Right lobe of liver (tissue), 6 donors: ENCODE data around the gene IGF1R. TPM values are rescaled to one million over a fixed set of nuclear protein-coding genes. Genes with fewer than 3 reads are reported as not detected.
A peak's percentile ranks its signal among the peaks of the same experiment; 100 is the strongest.

Experiments used
- ATAC-seq, 4 donors: fragments of 200-7000 bp; cut with Tn5 transposase; one replicate each; pipeline ENCODE4 v1.9.1; 2020; ENCODE audit warnings: mild to moderate bottlenecking in 4 of 4, moderate library complexity in 4 of 4
- DNase-seq, 3 donors: peaks; one replicate each; pipeline ENCODE4 v3.0.0-alpha.2; 2020
- H3K27ac ChIP-seq, 3 donors: fragments of 200-600 bp; one replicate each; pipeline ENCODE4 v1.8.0; 2022
- H3K27me3 ChIP-seq, 2 donors: fragments of 200-600 bp; one replicate each; pipeline ENCODE4 v1.8.0; 2022
- H3K36me3 ChIP-seq, 4 donors: fragments of 200-600 bp; sonication (generic) in 1 of 4; one replicate each; pipeline versions ENCODE4 v1.5.1 to v1.8.0; 2017 to 2022; ENCODE audit warnings: control low read depth in 1 of 4
- H3K4me1 ChIP-seq, 4 donors: fragments of 200-600 bp; sonication (generic) in 1 of 4; one replicate each; pipeline versions ENCODE4 v1.5.1 to v1.8.0; 2017 to 2022; ENCODE audit warnings: control low read depth in 1 of 4
- H3K4me3 ChIP-seq, 3 donors: fragments of 200-600 bp; one replicate each; pipeline ENCODE4 v1.8.0; 2022
- H3K9me3 ChIP-seq, 4 donors: fragments of 200-600 bp; sonication (generic) in 1 of 4; one replicate each; pipeline versions ENCODE4 v1.5.1 to v1.8.0; 2017 to 2022; ENCODE audit warnings: control low read depth in 1 of 4
- POLR2A ChIP-seq: fragments of 450-650 bp; IDR thresholded peaks from one replicate; pipeline ENCODE4 v1.6.1; 2017; ENCODE audit warnings: antibody characterized with exemption, mild to moderate bottlenecking
- WGBS: methylation state at CpG from one replicate; pipeline ENCODE4 v1.1.6; 2018; ENCODE audit warnings: low coverage, low lambda C conversion rate; ENCODE audit not compliant: insufficient coverage; ENCODE audit errors: missing lambda C conversion rate; 5-methylcytosine and 5-hydroxymethylcytosine counted together
- intact Hi-C, 2 donors: fragments of 100-400 bp; cut with DNase I; formaldehyde crosslinking; loops; one replicate each; pipeline versions ENCODE4 v1.11.2 to v1.14.1; 2022
- total RNA-seq, 6 experiments: library from RNA; depleted of rRNA in 2 of 6; stranded (reverse); fragments of >200 nt in 2 of 6; fragmentation: NEBNext Ultra II Directional in 3 of 6; extraction: Animal tissue kit (Norgen Biotek cat#: 25700) in 3 of 6; gene quantifications; one replicate each; pipeline versions ENCODE4 v1.1.0 to v1.2.4, GENCODE V29; 2016 to 2023
- TF ChIP-seq, protein P1 (sequence below), 4 donors: fragments of 200-600 bp in 3 of 4; fragments of 450-650 bp in 1 of 4; IDR thresholded peaks; one replicate each; pipeline versions ENCODE4 v1.5.1 to v1.8.0; 2016 to 2022; ENCODE audit warnings: antibody characterized with exemption in 4 of 4, mild to moderate bottlenecking in 2 of 4
- donor health status: DM: no; HTN: yes; CAD: no.
- donor health status: DM: no; HTN: no; CAD: no.
- donor health status: DM: no; HTN: no; CAD: no.
- donor health status: DM: no; HTN: yes; CAD: no.
- donor health status: DM: no; HTN: yes; CAD: no.

IGF1R gene
- total RNA-seq, 6 experiments from 2014 or later = 2.5 to 5.3 (median 3.8) TPM

DNA sequence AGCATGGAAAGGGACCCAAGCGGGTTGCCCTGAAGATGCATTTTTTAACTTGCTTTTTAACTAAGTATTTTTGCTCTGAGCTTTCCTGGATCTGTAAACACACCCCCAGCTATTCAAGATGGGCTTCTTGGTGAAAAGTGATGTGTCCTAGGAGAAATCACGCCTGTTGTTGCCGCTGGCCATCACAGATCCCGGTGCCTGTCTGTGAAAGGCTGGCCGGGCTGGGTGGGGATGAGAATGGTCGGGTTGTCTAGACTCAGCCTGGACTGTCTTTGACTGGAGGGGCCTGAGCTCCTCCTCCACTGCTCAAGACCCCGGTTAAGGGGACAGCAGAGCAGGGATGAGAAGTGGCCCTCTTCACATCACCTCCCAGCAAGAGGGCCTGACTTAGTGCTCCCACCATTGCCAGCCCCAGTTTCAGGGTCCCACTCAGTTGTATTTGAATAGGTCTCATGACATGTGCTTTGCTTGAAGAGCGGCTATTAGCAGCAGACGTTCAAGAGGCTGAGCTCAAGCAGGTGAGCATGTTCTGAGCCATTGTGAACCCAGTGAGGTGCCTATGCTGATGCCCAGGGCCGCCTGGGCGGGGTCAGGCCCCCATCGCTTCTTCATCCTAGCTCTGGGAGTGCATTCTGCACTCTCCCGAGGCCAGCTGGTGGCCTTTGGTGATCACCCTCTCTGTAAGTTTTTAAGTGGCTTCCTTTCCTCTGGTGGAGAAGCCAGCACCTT, 79.9 kb downstream of the IGF1R start:
- TF ChIP-seq POLR2A = no peak
- TF ChIP-seq, protein P1, sequence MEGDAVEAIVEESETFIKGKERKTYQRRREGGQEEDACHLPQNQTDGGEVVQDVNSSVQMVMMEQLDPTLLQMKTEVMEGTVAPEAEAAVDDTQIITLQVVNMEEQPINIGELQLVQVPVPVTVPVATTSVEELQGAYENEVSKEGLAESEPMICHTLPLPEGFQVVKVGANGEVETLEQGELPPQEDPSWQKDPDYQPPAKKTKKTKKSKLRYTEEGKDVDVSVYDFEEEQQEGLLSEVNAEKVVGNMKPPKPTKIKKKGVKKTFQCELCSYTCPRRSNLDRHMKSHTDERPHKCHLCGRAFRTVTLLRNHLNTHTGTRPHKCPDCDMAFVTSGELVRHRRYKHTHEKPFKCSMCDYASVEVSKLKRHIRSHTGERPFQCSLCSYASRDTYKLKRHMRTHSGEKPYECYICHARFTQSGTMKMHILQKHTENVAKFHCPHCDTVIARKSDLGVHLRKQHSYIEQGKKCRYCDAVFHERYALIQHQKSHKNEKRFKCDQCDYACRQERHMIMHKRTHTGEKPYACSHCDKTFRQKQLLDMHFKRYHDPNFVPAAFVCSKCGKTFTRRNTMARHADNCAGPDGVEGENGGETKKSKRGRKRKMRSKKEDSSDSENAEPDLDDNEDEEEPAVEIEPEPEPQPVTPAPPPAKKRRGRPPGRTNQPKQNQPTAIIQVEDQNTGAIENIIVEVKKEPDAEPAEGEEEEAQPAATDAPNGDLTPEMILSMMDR (IDR thresholded peaks at IDR 0.05) = no peak
- Histone ChIP-seq H3K4me3 (no peak overlapping the region), H3K27me3 (no peaks in the 10 kb centered on the region), H3K9me3 (no peaks in the 10 kb centered on the region), H3K36me3 (no peaks in the 10 kb centered on the region), H3K27ac (peak overlapping the region in 1 of 3 donors; percentile 57), H3K4me1 (no peaks in the 10 kb centered on the region)
- no peak for DNase-seq
- intact Hi-C loops = no loop called here
- WGBS = 74% methylated on average over 7 of the region's 13 CpGs
- no peak for ATAC-seq

GRCh38 chr15:98728811-98729160, 80.4 kb downstream of the IGF1R start:
- DNase-seq (no peak), ATAC-seq (no peak)
- 25% methylated on average over 2 of the region's 2 CpGs for WGBS
- Histone ChIP-seq H3K4me1 (peaks cover 0 to under 1% (median 0%) of the 10 kb centered on the region in 4 donors), H3K27me3 (no peaks in the 10 kb centered on the region), H3K36me3 (no peaks in the 10 kb centered on the region), H3K27ac (no peak overlapping the region), H3K9me3 (no peaks in the 10 kb centered on the region), H3K4me3 (no peak overlapping the region)
- intact Hi-C loops = no loop called here
- TF ChIP-seq POLR2A = no peak
- TF ChIP-seq, protein P1 (IDR thresholded peaks at IDR 0.05) = no peak

- Histone ChIP-seq H3K27ac (no peak overlapping the region), H3K36me3 (no peaks in the 10 kb centered on the region), H3K4me3 (no peak overlapping the region), H3K4me1 (peaks cover 0 to 8% (median 0%) of the 10 kb centered on the region in 4 donors), H3K27me3 (no peaks in the 10 kb centered on the region), H3K9me3 (no peaks in the 10 kb centered on the region)
- intact Hi-C loops = no loop called here
- 33% methylated on average over 1 of the region's 3 CpGs for WGBS
- no peak for ATAC-seq
- TF ChIP-seq, protein P1 (IDR thresholded peaks at IDR 0.05) = no peak
- no peak for TF ChIP-seq POLR2A
- no peak for DNase-seq
Observed at GRCh38 chr15:98729446-98730042, 81.2 kb downstream of the IGF1R start.

DNA sequence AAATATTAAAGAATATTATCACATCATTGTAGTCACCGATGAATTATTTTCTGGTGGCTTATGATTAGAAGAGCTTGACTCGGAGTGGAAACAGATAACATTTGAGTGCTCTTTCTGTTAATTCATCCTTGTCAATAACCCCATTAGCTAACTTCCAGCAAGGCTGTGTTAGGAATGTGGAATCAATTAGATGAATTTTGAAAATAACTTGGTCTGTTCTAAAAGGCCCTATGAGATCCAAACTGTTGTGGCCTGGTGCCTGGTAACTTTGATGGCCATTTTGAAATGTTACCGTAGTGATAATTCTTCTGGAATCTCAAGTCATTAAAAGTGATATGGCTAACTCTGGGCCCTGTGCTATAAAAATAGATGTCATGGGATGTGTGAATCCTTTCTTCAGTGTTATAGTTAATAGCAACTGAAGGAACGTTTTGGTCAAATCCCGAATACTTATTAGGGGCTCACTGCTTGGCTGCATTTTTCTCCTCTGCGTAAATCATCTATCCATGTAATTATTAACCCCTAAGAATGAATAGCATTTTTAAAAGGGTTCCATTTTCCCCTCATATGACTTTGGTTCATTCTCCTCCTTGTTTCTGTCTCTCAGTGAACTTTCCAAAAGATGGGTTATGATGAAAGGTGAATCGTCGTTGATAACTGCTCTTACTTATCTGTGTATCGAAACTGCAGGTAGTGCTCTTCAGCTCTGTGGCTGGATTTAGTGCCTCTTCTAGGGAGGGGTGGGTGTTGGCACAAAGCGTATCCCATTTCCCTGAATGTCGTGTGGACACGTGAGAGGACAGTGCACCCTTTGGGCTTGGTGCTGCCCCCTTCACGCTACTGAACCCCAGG, 82.7 kb downstream of the IGF1R start:
- TF ChIP-seq, protein P1 (IDR thresholded peaks at IDR 0.05) = no peak
- TF ChIP-seq POLR2A = no peak
- Histone ChIP-seq H3K27ac (no peak overlapping the region), H3K36me3 (no peaks in the 10 kb centered on the region), H3K4me1 (peaks cover 0 to 8% (median 0%) of the 10 kb centered on the region in 4 donors), H3K9me3 (no peaks in the 10 kb centered on the region), H3K27me3 (no peaks in the 10 kb centered on the region), H3K4me3 (no peak overlapping the region)
- ATAC-seq = no peak
- WGBS = 72% methylated on average over 13 of the region's 13 CpGs
- intact Hi-C loops = no loop called here
- DNase-seq = no peak
